ENCODE measurements around the gene LRR1.
"Not testable (repeated sequence)": the region's sequence is repeated elsewhere in the genome, so short reads cannot be mapped to it uniquely, and the experiment has no call there.

Gene LRR1

GRCh38 chr14:49623941-49624839 is 25.4 kb downstream of the LRR1 start:
- DNase-seq (ENCODE audit: low spot score) = no peak

GRCh38 chr14:49633640-49634546 is 35.2 kb downstream of the LRR1 start:
- DNase-seq (ENCODE audit: low spot score) = peak; percentile 94

DNA sequence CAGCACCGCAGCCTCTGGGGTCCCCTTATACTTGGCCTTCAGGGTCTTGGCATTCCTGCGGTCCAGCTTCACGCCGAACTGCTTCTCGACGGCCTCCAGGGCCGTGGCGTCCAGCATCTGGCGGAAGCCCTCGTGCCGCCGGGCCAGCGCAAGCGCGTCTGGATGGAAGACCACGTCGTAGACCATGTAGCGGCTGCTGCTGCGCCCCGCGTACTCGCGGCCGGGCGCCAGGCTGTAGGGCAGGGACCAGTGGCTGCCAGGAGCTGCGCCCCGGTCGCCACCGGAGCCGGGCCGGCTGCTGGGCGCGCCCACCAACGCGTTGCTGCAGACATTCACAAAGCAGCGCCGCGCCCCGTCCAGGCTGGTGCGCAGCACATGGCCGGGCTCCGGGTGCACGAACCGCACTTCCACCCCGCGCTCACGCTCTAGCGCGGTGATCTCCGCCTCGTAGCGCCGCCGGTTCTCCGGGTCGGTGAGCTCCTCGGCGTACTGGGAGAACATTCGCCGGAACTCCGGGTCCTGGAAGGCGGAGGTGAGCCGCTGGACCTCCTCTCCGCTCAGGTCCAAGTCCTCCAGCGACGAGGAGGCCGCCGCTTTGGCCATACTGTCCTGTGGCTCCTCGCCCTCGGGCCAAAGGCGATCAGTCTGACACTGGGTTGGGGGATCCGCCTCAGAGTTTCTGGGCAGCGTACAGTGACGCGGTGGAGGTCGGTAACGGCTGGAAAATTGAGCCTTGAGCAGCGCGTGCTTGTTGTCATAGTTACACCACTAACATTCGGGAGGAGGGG is 36.0 kb downstream of the LRR1 start, which contains the start of gene DNAAF2:
Gene DNAAF2, minus strand, starts transcription at position 698 of the 788 bp plus-strand sequence. Its CDS starts 95 bp downstream, at position 603.
- peak; percentile 76 for DNase-seq (ENCODE audit: low spot score)

DNA sequence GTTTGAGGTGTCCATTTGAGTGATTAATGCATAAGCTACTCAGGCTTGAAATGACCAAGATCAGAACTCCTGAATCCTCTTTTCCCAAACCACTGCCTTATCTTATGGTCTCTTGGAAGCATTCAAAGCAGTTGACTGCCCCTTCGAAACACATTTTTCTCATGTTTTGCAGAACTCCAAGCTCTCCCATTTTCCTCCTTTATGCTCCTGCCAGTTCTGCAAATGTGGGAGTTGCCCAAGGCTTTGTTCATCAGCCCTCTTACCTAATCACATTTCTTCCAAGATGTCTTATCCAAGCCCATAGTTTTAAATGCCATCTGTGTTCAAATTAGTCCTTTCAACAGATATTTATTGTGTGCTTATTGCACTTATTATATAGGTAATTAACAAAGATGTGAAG is 38.1 kb downstream of the LRR1 start:
- DNase-seq (ENCODE audit: low spot score) = no peak

- DNase-seq (ENCODE audit: low spot score) = no peak
These were observed 38.9 kb downstream of the LRR1 start for GRCh38 chr14:49637534-49638078.

DNA sequence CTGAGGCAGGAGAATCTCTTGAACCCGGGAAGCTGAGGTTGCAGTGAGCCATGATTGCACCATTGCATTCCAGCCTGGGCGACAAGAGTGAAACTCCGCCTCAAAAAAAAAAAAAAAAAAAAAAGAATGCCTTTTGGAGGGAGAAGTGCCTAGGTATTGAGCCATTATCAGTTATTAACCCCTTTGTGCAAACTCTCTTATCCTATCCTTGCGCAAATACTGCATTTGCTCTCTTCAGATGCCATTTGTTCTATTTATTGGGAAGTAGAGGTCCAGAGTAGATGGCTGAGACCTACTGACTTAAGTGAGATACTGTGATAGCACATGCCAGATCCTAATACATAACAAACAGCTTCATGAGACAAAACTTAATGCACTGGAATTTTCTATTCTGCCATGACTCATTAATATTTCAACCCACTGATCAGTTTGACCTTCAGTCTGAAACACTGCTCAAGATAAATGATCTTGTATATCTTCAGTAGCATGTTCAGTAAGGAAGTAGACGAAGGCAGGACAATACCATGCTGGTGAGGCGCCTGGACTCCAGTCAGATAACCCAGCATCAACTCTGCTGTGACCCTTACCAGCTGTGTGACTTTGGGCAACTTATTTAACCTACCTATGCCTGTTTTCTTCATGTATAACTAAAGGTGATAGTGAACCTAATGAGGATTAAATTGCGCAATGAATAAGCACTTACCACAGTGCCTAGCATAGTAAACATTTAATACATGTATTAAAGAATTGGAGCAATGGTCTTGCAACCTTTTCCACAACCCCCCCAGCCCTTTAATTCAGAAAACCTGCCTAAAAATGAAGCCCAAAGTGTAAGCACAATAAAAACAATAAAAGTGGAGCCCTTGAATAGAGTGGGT is 42.0 kb downstream of the LRR1 start:
- DNase-seq (ENCODE audit: low spot score) = no peak

- DNase-seq (ENCODE audit: low spot score) = peak; percentile 10
These were observed 43.0 kb downstream of the LRR1 start for GRCh38 chr14:49641697-49642129.

DNA sequence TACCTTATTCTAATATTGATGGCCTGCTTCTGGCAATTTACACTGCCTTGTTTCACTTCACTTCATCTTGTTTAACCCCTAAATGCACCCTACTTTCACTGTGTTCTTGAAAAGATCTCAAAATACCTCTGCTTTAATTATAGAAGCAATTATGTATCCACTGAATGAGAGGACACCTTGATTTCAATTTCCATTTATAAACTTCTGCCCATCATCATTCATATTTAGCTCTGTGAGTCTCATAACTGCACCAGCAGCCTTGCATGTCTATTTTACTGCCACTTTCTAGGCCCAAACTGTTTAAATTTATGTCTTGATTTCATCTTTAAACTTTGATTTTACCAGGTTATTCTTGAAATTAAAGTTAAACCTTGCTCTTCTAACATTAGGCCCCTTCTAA is 43.4 kb downstream of the LRR1 start:
- DNase-seq (ENCODE audit: low spot score) = no peak

DNA sequence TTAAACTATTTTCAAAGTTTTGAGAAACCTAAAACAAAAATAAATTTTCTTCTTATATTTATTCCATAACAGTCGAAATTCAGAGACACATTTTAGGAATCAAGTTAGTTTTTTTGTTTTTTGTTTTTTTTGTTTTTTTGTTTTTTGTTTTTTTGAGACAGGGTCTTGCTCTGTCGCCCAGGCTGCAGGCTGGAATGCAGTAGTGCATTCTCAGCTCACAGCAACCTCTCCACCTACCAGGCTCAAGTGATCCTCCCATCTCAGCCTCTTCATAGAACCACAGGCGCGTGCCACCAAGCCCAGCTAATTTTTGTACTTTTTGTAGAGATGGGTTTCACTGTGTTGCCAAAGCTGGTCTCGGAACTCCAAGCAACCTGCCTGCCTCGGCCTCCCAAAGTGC is 54.8 kb downstream of the LRR1 start:
- no peak for DNase-seq (ENCODE audit: low spot score)

GRCh38 chr14:49654511-49654910 is 55.8 kb downstream of the LRR1 start:
- DNase-seq (ENCODE audit: low spot score) = no peak

- DNase-seq (ENCODE audit: low spot score) = not testable (repeated sequence)
These were observed 58.8 kb downstream of the LRR1 start for GRCh38 chr14:49657500-49657899.

GRCh38 chr14:49659526-49660455 is 61.1 kb downstream of the LRR1 start:
- DNase-seq (ENCODE audit: low spot score) = no peak
